GM21381 (cell line): ENCODE data around the gene ANKRD30B.
"Not testable (repeated sequence)": the region's sequence is repeated elsewhere in the genome, so short reads cannot be mapped to it uniquely, and the experiment has no call there.

Experiments used
- ATAC-seq: cut with Tn5 transposase; IDR thresholded peaks from one replicate; pipeline ENCODE4 v1.9.1; 2021; ENCODE audit warnings: mild to moderate bottlenecking, moderate library complexity; ENCODE audit not compliant: unreplicated experiment

The ANKRD30B gene, protein sequence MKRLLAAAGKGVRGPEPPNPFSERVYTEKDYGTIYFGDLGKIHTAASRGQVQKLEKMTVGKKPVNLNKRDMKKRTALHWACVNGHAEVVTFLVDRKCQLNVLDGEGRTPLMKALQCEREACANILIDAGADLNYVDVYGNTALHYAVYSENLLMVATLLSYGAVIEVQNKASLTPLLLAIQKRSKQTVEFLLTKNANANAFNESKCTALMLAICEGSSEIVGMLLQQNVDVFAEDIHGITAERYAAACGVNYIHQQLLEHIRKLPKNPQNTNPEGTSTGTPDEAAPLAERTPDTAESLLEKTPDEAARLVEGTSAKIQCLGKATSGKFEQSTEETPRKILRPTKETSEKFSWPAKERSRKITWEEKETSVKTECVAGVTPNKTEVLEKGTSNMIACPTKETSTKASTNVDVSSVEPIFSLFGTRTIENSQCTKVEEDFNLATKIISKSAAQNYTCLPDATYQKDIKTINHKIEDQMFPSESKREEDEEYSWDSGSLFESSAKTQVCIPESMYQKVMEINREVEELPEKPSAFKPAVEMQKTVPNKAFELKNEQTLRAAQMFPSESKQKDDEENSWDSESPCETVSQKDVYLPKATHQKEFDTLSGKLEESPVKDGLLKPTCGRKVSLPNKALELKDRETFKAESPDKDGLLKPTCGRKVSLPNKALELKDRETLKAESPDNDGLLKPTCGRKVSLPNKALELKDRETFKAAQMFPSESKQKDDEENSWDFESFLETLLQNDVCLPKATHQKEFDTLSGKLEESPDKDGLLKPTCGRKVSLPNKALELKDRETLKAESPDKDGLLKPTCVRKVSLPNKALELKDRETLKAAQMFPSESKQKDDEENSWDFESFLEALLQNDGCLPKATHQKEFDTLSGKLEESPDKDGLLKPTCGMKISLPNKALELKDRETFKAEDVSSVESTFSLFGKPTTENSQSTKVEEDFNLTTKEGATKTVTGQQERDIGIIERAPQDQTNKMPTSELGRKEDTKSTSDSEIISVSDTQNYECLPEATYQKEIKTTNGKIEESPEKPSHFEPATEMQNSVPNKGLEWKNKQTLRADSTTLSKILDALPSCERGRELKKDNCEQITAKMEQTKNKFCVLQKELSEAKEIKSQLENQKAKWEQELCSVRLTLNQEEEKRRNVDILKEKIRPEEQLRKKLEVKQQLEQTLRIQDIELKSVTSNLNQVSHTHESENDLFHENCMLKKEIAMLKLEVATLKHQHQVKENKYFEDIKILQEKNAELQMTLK (N-terminal part only)

DNA sequence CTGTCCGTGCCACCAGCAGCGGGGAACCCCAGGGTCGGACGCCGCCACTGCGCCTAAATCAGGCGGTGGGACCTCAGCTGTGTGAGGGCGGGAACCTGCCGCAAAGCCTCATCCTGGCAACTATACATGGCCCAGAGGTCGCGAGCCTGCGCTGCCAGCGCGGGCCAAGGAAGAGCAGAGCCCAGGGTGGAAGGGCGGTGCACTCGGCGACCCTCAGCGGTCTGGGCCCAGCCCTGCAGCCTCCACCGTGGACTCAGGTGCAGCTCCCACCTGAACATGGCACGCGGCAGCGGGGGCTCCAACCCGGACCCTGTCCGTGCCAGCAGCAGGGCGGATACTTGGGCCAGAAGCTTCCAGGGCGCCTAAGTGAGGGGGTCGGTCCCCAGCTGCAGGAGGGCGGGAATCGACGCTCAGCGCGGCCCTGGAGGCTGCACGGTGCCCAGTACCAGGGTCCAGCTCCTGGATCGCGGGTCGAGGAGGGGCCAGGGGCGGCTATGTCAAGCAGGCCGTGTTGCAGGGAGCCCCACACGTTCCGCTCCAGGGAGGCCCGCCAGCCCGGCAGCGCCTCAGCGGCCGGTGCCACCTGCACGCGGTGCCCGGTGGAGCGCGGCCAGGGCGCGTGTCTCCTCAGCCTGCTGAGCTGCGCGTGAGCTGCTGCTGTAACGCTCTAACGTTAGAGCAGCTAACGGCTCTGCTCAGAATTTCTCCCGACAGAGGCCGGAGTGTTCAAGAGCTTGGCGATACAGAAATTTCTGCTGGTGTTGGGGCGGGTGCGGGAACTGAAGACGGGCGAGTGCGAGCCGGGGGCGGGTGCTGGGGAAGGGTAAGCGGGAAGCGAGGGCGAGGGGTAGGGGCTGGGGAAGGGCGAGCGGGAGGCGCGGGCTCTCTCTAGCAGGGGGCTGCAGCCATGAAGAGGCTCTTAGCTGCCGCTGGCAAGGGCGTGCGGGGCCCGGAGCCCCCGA is at the start of gene ANKRD30B:
Gene ANKRD30B, plus strand, starts transcription at position 660 of the 962 bp plus-strand sequence. Its CDS starts 248 bp downstream, at position 908.
- no peak for ATAC-seq

DNA sequence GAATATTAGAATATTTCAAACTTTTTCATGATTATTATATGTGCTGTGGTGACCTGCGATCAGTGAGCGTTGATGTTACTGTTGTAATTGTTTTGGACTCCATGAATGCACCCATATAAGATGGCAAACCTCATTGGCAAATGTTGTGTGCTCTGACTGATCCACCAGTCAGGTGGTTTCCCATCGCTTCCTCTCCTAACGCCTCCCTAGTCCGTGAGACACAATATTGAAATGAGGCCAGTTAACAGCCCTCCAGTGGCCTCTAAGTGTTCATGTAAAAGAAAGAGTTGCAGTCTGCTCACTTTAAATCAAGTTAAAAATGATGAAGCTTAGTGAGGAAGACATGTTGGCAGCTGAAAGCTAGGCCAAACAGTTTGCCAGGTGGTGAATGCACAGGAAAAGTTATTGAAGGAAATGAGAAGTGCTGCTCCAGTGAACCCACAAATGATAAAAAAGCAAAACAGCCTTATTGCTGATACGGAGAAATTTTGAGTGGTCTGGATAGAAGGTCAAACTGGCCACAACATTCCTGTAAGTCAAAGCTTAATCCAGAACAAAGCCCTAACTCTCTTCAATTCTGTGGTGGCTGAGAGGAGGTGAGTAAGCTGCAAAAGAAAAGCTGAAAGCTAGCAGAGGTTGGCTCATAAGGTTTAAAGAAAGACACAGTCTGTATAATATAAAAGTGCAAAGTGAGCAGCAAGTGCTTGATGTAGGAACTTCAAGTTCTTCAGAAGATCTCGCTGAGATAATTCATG is 46.5 kb upstream of the ANKRD30B start:
- not testable (repeated sequence) for ATAC-seq

DNA sequence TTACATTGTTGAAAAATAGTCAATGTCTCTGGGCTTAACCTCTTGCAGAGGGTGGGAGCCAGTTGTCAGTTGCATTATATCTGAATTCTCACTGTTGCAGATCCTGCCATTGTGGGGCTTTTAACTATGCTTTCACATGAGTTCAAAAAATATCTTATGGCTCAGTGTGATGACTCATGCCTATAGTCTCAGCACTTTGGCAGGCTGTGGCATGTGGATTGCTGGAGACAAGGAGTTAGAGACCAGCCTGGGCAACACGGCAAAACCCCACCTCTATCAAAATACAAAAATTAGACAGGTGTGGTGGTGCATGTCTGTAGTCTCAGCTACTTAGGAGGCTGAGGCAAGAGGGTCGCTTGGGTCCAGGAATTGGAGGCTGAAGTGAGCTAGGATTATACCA is 38.2 kb upstream of the ANKRD30B start:
- ATAC-seq = not testable (repeated sequence)

DNA sequence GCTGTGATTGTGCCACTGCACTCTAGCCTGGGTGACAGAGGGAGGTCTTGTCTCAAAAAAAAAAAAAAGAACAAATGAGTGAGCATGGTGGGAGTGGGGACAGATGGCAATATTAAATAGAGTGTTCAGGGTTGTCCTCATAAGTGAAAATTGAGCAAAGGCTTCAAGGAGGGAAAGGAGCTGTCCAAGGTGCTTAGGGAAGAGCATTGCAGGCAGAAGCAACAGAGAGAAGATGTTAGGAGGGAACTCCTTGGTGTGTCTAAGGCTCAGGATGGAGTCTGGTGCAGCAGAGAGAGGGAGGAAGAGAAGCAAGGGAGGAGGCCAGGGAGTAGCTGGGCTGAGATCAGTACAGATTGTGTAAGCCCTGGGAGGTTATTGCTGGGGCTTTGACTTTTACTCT is 26.4 kb upstream of the ANKRD30B start:
- ATAC-seq = not testable (repeated sequence)

DNA sequence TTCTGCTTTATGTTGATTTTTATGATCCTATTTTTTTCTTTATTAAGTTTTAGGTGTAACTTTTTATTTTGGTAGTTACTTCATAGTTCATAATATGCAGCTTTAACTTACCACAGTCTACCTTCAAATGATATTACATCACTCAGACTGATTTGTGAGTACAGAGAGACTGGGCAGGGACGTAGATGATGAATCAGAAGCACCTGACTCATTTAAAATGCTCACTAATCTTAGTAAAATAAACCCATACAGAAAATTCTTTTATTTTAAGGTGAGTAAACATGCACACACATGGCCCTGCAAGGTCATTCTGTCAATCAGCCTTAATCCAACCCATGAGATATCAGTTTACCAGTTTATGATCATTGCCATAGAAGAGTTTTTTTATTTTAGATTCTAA is 8.9 kb upstream of the ANKRD30B start:
- not testable (repeated sequence) for ATAC-seq

DNA sequence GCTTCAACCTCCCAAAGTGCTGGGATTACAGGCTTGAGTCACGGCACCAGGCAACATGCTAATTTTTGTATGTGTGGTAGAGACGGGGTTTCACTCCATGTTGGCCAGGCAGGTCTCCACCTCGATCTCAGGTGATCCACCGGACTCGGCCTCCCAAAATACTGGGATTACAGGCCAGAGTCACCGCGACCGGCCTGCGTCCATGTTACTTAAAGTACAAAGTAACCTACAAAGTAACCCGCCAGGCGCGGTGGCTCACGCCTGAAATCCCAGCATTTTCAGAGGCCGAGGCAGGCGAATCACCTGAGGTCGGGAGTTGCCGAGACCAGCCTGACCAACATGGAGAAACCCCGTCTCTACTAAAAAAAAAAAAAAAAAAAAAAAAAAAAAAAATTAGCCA is 1.1 kb upstream of the ANKRD30B start:
- ATAC-seq = no peak

DNA sequence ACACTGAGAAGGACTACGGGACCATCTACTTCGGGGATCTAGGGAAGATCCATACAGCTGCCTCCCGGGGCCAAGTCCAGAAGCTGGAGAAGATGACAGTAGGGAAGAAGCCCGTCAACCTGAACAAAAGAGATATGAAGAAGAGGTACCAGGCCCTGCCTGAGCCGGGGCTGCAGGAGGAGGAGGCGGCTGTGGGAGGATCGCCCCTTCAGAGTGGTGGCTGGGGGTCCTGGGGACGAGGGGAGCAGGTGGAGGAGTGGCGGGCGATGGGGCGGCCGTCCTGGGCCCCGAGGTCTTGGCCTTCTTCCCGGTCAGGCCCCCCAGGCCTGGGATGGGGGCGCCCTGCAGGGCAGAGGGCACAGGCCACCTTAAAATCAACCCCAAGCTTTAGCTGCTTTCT is 524 bp downstream of the ANKRD30B start:
- no peak for ATAC-seq

DNA sequence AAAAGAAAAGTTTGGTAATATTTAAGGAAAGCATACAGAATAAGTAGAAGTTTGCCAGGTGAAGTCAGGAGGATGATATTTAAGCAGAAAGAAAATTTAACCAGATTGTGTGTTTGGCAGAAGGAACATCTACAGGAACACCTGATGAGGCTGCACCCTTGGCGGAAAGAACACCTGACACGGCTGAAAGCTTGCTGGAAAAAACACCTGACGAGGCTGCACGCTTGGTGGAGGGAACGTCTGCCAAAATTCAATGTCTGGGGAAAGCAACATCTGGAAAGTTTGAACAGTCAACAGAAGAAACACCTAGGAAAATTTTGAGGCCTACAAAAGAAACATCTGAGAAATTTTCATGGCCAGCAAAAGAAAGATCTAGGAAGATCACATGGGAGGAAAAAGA is 15.6 kb downstream of the ANKRD30B start:
- ATAC-seq = not testable (repeated sequence)

DNA sequence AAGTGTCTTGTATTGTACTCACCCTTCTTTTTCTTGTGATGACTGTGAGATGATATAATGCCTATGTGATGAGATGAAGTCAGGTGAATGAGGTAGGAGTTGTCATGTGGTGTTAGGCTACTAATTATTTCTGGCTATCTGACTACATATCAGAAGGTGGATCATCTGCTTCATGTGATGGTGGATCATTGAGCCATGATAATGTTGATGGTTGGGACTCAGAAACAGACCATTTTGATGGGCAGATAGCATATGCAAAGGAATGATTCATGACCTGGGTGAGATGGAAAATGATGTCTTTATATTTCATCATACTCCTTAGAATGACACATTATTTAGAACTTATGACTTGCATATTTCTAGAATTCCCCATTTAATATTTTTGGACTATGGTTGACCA is 19.5 kb downstream of the ANKRD30B start:
- ATAC-seq = no peak

DNA sequence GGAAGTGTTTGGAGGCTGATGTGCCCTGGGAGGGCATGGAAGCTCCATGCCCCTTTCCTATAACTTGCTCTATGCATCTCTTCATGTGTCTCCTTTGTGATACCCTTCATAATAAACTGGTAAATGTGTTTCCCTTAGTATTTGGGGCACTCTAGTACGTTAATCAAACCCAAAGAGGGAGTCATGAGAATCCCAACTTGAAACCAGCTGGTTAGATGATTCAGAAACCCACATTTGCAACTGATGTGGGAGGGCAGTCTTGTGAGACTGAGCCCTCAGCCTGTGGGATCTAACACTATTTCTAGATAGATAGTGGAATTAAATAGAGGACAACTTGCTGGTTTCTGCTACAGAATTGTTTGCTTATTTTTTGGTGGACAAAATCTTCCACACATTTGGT is 20.3 kb downstream of the ANKRD30B start:
- no peak for ATAC-seq

DNA sequence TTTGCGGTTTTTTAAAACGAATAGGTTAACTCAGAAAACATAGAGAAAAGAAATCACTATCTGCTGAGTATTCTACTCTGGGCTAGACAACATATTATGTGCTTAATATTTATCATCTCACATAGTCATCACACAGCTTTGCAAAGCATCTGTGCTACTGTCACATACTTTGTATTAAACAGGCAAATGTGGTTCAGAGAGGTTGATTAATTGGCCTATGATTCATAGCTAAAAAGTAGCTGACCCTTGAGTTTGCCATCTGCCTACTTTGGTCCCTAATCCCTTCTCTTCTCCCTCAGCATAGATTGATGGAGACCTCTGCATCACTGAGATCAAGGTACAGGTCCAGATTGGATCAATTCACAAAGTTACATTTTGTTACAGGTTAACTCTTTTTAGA is 21.4 kb downstream of the ANKRD30B start:
- no peak for ATAC-seq

DNA sequence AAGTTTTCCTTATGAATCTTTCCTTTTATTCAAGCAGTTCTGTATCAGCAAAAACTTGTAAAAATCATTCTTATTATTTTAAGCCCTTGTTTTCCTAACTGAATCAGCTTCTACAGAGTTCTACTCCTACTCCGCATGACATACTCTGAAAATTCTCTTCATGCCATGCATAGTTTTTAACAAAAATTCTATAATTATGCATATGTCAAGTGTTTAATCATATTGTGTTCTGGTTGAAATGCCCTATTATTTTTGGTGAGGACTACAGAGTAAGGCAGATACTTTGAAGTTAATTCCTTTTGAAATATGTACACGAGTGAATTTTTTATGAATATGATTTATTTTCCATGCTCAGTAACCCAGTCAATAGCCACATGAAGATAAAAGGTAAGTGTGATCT is 28.8 kb downstream of the ANKRD30B start:
- no peak for ATAC-seq

DNA sequence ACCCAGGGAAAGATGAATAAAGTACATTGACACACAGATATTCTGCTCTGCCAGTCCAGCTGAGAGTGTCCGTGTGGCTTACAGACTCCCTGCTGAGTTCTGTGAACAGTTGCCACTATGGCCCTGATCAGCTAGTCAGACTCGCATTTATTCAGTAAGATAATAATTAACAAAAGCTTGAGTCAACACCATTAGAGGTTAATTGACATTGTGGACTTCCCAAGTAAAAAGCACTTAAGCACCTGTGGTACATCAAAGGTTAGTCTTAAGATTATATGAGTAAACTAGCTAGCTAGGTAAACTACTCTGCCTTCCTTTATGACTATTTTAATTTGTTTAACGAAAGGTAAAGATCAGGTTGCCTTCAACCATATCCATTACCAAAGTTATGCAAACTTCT is 33.7 kb downstream of the ANKRD30B start:
- no peak for ATAC-seq

DNA sequence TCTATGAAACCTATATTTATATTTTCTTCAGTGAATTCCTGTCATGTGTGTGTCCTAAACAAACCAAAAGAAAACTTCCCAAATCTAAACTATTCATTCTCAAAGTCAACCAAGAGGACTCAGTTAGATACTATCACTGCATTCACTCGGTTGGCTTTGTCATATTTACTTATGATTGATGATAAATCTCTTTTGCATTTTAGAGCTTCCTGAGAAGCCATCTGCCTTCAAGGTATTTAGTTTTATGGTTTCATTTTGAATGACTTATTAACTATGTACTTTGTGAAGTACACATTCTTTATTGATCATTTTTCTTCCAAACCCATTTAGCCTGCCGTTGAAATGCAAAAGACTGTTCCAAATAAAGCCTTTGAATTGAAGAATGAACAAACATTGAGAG is 36.2 kb downstream of the ANKRD30B start:
- ATAC-seq = no peak

DNA sequence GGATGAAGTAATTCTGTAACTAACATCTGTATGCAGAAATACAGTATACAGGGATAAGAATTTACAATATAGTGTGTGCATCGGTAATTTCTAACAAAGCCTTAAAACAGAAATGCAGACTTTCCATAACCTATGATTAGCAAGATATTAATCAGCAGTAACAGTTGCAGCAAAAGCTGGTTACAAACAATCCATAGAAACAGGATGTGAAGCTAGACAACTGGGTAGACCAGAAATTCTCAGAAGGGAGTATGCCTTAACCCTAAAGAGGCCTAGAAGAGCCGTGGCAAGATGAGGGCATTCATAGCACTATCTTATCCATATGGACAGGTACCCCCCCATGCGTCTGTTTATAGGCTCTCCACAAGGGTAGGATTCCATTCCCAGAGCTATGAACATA is 48.9 kb downstream of the ANKRD30B start:
- not testable (repeated sequence) for ATAC-seq

DNA sequence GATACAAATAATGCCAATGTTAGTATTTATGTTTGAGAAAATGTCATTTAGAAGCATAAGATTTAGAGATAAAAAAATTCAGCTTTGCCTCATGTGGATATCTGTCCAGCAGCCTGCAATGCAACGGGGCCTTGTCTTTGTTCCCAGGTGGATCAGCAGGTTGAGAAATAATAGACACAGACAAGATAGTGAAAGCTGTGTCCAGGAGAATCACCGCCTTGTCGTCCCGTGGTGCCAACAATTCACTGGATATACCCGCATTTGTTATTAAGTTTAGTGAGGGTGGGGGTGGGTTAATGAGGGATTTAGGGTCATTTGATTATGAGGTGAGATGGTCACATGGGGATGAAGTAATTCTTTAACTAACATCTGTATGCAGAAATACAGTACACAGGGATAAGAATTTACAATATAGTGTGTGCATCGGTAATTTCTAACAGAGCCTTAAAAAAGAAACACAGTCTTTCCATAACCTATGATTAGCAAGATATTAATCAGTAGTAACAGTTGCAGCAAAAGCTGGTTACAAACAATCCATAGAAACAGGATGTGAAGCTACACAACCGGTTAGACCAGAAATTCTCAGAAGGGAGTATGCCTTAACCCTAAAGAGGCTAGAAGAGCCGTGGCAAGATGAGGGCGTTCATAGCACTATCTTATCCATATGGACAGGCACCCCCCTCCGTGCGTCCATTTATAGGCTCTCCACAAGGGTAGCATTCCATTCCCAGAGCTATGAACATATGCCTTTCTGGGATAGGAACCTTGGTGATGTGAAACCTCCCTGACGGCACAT is 50.2 kb downstream of the ANKRD30B start:
- ATAC-seq = not testable (repeated sequence)

DNA sequence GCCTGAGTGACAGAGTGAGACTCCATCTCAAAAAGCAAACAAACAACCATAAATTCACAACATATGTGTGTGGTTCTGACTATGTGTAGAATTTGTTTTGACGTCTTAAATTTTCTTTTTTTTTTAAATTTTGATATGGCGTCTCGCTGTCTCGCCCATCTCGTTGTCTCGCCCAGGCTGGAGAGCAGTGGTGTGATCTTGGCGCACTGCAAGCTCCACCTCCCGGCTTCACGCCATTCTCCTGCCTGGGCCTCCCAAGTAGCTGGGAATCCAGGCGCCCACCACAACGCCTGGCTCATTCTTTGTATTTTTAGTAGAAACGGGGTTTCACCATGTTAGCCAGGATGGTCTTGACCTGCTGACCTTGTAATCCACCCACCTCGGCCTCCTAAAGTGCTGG is 63.1 kb downstream of the ANKRD30B start:
- not testable (repeated sequence) for ATAC-seq

DNA sequence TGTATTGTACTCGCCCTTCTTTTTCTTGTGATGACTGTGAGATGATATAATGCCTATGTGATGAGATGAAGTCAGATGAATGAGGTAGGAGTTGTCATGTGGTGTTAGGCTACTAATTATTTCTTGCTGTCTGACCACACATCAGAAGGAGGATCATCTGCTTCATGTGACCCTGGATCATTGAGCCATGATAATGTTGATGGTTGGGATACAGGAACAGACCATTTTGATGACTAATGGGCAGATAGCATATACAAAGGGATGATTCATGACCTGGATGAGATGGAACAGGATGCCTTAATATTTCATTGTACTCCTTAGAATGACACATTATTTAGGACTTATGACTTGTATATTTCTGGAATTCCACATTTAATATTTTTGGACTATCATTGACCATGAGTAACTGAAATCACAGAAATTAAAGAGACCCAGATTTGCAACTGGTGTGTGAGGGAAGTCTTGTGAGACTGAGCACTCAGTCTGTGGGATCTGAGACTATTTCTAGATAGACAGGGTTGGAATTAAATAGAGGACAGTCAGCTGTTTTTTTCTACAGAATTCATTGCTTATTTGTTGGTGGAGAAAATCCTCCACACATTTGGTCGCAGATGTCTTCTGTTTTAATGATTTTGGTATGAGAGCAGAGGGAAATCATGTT is 79.1 kb downstream of the ANKRD30B start:
- ATAC-seq = not testable (repeated sequence)
